Activated CD8-positive, alpha-beta memory T cell treated with anti-CD3 and anti-CD28 coated beads, Interleukin-2, amount 10 ng/mL, durations not matched to agents 7 days and 5 days (primary cell): ENCODE data around the gene CHID1. TPM values are rescaled to one million over a fixed set of nuclear protein-coding genes. Genes with fewer than 3 reads are reported as not detected.

ENCODE experiments used
- ATAC-seq: fragments of 150-1000 bp; cut with Tn5 transposase; one replicate; pipeline ENCODE4 v1.10.0; 2021; ENCODE audit warnings: moderate library complexity
- CTCF ChIA-PET: fragments of 350-600 bp; sonication (Branson Sonifier 250); formaldehyde crosslinking; loops from one replicate; lab custom pipeline; 2021; ENCODE audit warnings: antibody characterized with exemption; lab: Charles Lee
- DNase-seq: peaks from one replicate; pipeline ENCODE4 v3.0.0-alpha.2; 2020
- H3K27ac Mint-ChIP-seq: one replicate; pipeline ENCODE4 v1.8.0; 2021; ENCODE audit warnings: mild to moderate bottlenecking, mixed read lengths
- H3K27me3 Mint-ChIP-seq: one replicate; pipeline ENCODE4 v1.8.0; 2021; ENCODE audit warnings: mixed read lengths
- H3K36me3 Mint-ChIP-seq: one replicate; pipeline ENCODE4 v1.8.0; 2021; ENCODE audit warnings: mild to moderate bottlenecking, mixed read lengths
- H3K4me1 Mint-ChIP-seq: one replicate; pipeline ENCODE4 v1.8.0; 2021; ENCODE audit warnings: mixed read lengths
- H3K4me3 Mint-ChIP-seq: one replicate; pipeline ENCODE4 v1.8.0; 2021; ENCODE audit warnings: mild to moderate bottlenecking, moderate library complexity, mixed read lengths
- H3K9me3 Mint-ChIP-seq: one replicate; pipeline ENCODE4 v1.8.0; 2022; ENCODE audit warnings: low read depth, mixed read lengths
- total RNA-seq, 2 experiments: library from RNA; stranded (reverse); gene quantifications; one replicate each; pipeline ENCODE4 v1.2.3, GENCODE V29; 2021

Gene CHID1
- total RNA-seq, 2 experiments from 2014 or later = 46.8 to 59.4 TPM

DNA sequence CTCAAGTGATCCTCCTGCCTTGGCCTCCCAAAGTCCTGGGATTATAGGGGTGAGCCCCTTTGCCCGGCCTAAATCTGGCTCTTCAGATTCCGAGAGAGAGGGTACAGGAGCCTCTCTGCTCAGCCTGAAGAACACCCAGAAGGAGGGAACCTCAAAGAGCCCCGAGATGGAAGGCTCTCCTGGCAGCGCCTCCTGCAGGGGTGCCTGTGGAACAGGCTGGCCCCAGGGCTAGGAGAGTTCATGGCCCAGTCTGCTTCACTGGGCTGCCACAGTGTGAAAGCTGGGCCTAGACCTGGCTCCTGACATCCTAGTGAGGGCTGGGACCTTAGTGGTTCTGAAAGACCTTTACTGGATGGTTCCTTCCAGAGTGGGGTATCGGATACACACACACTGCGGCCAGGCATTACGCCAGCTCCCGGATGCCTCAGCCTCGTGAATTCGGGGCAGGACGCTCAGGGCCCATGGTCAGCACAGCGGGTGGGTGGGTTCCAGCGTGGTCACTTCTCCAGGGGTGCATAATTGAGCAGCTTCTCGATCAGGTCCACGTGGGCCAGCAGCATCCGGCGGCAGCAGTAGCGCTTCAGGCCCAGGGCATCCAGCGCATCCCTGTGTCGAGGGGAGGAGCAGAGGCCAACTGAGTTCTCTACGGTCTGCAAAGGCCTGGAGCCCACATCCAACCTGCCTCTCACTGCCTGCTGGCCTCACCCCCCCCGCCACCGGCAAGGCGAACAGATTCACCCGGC lies 70.6 kb downstream of the CHID1 start:
- H3K27me3 Mint-ChIP-seq = no peaks in the 10 kb centered on the region
- ATAC-seq = no peak
- no peak for DNase-seq
- H3K36me3 Mint-ChIP-seq = peaks cover 7% of the 10 kb centered on the region
- no peak overlapping the region for H3K27ac Mint-ChIP-seq
- no peaks in the 10 kb centered on the region for H3K9me3 Mint-ChIP-seq
- H3K4me3 Mint-ChIP-seq = peak overlapping the region; percentile 86
- H3K4me1 Mint-ChIP-seq = peaks cover 24% of the 10 kb centered on the region
- CTCF ChIA-PET = interaction anchor here (0.9 to 1.1 kb wide), 2 partner anchors 8 to 23 kb away, joined by 3 read pairs; no protein-coding TSS in a partner anchor

DNA sequence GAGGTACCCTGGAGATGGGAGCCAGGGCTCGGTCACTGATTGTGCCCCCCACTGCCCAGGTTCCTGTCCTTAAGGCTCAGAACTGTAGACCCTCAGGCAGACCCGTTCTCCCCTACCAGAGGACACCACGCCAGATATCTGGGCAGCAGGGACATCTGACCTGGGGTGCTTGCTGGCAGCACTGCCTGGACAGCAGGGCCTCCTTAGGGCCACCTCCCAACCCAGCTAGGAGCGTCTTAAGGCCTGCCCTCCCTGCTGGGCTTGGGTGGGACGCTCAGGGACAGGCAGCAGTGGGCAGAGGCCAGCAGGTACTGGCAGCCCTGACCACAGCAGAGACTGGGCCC lies 71.4 kb downstream of the CHID1 start:
- ATAC-seq = no peak
- Mint-ChIP-seq H3K27ac (no peak overlapping the region), H3K9me3 (no peaks in the 10 kb centered on the region), H3K27me3 (no peaks in the 10 kb centered on the region), H3K4me3 (no peak overlapping the region), H3K36me3 (peaks cover 7% of the 10 kb centered on the region), H3K4me1 (peaks cover 25% of the 10 kb centered on the region)
- DNase-seq = no peak
- CTCF ChIA-PET = no interaction called here

DNA sequence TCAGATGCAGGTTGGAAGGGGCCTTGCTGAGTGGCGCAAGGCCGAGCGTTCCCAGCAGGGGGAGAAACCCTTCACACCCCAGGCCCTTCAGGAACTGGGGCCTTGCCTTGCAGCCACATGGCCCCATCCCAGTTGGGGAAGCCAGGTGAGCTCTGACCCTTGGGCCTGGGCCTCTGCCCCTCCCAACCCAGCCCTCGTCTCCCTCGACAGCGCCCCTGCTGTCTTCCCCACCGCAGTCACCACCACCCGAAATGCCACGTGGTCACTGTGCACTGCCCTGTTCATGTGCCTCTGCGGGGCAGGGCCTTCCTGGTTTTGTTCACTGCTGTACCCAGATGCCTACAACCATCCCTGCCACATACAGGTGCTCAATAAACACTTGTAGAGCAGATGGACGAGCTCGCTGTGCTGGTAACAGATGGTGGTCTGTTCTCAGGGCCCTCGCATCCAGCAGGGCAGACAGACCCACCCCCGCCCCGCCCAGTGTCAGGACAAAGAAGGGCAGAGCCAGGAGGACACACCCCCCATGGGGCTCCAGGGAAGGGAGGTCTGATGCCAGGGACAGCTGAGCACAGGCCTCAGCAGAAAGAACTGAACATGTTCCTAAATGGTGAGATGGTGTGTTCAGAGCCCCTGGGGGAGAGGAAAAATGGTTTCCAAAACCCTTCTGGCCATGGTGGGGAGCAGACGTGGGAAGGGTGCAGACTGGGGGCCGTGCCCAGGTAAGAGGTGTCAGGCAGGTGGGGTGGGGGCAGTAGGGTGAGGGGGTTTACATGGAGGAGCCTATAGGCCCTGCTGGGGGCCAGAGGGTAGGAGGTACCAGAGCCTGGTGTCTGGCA lies 72.0 kb downstream of the CHID1 start:
- CTCF ChIA-PET = interaction anchor here (0.9 kb wide), 1 partner anchor 11 kb away, joined by 3 read pairs; the partner anchor contains the start of gene CRACR2B
- ATAC-seq = no peak
- Mint-ChIP-seq H3K9me3 (no peaks in the 10 kb centered on the region), H3K27me3 (no peaks in the 10 kb centered on the region), H3K4me3 (no peak overlapping the region), H3K27ac (no peak overlapping the region), H3K4me1 (peaks cover 25% of the 10 kb centered on the region), H3K36me3 (peaks cover 7% of the 10 kb centered on the region)
- no peak for DNase-seq

DNA sequence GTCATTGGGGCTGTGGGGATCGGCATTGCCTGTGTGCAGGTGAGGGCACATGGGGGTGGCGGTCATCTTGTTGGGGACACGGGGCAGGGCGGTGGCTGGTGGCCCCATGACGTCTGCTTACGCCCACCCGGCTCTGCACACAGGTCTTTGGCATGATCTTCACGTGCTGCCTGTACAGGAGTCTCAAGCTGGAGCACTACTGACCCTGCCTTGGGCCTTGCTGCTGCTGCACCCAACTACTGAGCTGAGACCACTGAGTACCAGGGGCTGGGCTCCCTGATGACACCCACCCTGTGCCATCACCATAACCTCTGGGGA lies 72.7 kb downstream of the CHID1 start:
- ATAC-seq (no peak), DNase-seq (no peak)
- CTCF ChIA-PET = interaction anchor here (0.9 to 1.0 kb wide), 2 partner anchors 9 to 10 kb away, joined by 3 read pairs; partner anchors contain the start of gene CRACR2B
- peaks cover 24% of the 10 kb centered on the region for H3K4me1 Mint-ChIP-seq
- no peak overlapping the region for H3K27ac Mint-ChIP-seq
- no peak overlapping the region for H3K4me3 Mint-ChIP-seq
- no peaks in the 10 kb centered on the region for H3K27me3 Mint-ChIP-seq
- no peaks in the 10 kb centered on the region for H3K9me3 Mint-ChIP-seq
- H3K36me3 Mint-ChIP-seq = peaks cover 7% of the 10 kb centered on the region

DNA sequence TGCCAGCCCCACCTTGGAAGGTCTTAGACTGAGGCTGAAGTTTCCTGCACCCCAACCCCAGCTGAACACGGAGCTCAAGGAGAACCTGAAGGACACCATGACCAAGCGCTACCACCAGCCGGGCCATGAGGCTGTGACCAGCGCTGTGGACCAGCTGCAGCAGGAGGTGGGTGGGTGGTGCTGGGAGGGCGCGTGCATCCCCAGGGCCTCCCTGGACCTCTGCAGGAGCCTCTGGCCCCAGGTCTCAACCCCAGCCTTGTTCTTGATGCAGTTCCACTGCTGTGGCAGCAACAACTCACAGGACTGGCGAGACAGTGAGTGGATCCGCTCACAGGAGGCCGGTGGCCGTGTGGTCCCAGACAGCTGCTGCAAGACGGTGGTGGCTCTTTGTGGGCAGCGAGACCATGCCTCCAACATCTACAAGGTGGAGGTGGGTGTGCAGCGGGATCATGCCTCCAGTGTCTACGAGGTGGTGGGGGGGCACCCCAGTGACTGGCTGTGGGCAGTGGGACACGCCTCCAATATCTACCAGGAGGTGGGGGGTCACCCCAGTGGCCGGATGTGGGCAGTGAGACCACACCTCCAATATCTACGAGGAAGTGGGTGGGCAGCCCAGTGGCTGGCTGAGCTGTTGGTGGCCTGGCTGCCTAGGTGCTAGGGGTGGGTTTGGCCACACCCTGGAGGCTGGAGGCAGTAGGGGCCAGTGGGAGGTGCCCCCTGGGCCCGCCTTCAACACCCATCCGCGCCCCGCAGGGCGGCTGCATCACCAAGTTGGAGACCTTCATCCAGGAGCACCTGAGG lies 73.2 kb downstream of the CHID1 start:
- no peak overlapping the region for H3K27ac Mint-ChIP-seq
- H3K4me1 Mint-ChIP-seq = peaks cover 24% of the 10 kb centered on the region
- ATAC-seq (no peak), DNase-seq (no peak)
- H3K27me3 Mint-ChIP-seq = peaks cover under 1% of the 10 kb centered on the region
- no peak overlapping the region for H3K4me3 Mint-ChIP-seq
- no peaks in the 10 kb centered on the region for H3K9me3 Mint-ChIP-seq
- H3K36me3 Mint-ChIP-seq = peaks cover 7% of the 10 kb centered on the region
- CTCF ChIA-PET = interaction anchor here (1.0 kb wide), 1 partner anchor 10 kb away, joined by 3 read pairs; no protein-coding TSS in a partner anchor

DNA sequence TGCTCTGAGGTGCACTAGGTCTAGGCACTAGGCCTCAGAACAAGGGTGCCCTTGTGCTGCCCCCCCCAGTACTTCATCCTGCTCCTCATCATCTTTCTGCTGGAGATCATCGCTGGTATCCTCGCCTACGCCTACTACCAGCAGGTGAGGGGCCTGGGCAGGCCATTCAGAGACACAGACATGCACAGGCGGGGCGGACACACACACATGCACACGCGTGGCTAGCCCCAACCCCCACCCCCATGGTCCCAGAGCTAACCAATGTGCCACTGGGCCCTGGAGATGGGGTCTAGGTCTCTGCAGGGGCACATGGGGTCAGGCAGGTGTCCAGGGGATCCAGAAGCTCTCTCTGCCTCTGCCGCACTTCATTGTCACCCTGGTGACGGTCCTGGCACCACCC lies 73.9 kb downstream of the CHID1 start:
- no peak overlapping the region for H3K4me3 Mint-ChIP-seq
- CTCF ChIA-PET = interaction anchor here (0.7 kb wide), 1 partner anchor 29 kb away, joined by 3 read pairs; no protein-coding TSS in a partner anchor
- ATAC-seq (no peak), DNase-seq (no peak)
- no peak overlapping the region for H3K27ac Mint-ChIP-seq
- H3K27me3 Mint-ChIP-seq = peaks cover 7% of the 10 kb centered on the region
- H3K4me1 Mint-ChIP-seq = peaks cover 27% of the 10 kb centered on the region
- H3K9me3 Mint-ChIP-seq = no peaks in the 10 kb centered on the region
- peaks cover 7% of the 10 kb centered on the region for H3K36me3 Mint-ChIP-seq

DNA sequence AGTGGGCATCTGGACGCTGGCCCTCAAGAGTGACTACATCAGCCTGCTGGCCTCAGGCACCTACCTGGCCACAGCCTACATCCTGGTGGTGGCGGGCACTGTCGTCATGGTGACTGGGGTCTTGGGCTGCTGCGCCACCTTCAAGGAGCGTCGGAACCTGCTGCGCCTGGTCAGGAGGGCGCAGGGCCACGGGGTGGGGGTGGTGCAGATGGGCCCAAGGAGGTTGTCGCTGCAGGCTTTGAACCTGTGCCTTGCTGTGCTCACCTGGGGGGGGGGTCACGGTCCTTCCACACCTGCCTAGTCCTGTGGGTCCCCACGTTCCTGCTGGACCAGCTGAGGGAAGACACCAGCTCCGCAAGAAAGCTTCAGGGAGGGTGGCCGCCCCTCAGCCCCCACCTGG lies 74.3 kb downstream of the CHID1 start:
- H3K27ac Mint-ChIP-seq = no peak overlapping the region
- DNase-seq = no peak
- peaks cover 7% of the 10 kb centered on the region for H3K36me3 Mint-ChIP-seq
- peaks cover 11% of the 10 kb centered on the region for H3K27me3 Mint-ChIP-seq
- H3K4me1 Mint-ChIP-seq = peaks cover 26% of the 10 kb centered on the region
- no peak for ATAC-seq
- no peaks in the 10 kb centered on the region for H3K9me3 Mint-ChIP-seq
- no peak overlapping the region for H3K4me3 Mint-ChIP-seq
- CTCF ChIA-PET = interaction anchor here (0.7 kb wide), 1 partner anchor 28 kb away, joined by 3 read pairs; no protein-coding TSS in a partner anchor

DNA sequence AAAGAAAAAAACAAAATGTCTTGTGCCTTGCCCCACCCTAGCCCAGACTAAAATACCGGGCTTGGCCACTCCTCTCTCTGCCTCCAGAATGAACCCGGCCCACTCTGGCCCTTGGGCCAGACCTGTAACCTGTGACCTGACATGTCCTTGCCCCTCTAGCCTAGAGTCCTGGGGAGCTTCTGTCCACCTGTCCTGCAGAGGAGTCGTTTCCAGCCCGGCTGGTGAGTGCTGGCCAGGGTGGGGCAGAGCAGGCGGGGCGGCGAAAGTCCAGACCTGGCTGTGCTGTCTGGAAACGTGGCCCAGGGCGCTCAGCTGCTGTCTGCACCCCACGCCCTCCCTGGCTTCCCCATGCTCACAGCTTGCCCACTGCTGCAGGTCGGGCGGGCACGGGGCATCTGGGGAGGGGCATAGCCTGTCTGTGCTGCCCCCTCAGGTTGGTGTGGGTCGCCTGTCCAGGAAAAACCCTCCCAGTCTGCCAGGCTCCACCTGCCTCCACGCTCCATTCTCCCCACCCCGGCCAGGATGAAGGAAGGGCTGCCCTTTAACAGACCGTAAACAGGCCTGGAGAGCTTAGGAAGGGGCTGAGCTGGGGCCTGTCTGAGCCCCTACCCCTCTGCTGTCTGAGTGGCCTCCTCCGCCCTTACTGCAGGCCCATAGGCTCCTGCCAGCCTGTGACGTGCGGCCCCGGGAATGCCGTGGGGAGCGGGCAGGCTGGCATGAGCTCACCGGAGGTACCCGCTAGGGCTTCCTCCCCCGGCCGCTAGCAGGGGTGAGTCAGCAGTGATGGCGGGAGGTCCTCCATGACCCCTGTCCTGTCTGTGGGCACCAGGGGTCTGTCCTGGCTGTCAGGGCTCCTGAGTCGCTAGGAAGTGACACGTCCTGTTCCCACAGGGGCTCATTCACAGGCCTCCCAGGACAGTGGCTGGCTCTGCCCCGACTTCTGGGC lies 76.0 kb downstream of the CHID1 start:
- Mint-ChIP-seq H3K36me3 (no peaks in the 10 kb centered on the region), H3K9me3 (no peaks in the 10 kb centered on the region), H3K4me1 (peaks cover 21% of the 10 kb centered on the region), H3K27ac (no peak overlapping the region), H3K27me3 (peaks cover 23% of the 10 kb centered on the region), H3K4me3 (peak overlapping the region; percentile 48)
- no peak for DNase-seq
- CTCF ChIA-PET = interaction anchor here (1.1 to 3.4 kb wide), 3 partner anchors 9 to 13 kb away, joined by 3 to 13 read pairs (median 3); no protein-coding TSS in a partner anchor
- no peak for ATAC-seq

DNA sequence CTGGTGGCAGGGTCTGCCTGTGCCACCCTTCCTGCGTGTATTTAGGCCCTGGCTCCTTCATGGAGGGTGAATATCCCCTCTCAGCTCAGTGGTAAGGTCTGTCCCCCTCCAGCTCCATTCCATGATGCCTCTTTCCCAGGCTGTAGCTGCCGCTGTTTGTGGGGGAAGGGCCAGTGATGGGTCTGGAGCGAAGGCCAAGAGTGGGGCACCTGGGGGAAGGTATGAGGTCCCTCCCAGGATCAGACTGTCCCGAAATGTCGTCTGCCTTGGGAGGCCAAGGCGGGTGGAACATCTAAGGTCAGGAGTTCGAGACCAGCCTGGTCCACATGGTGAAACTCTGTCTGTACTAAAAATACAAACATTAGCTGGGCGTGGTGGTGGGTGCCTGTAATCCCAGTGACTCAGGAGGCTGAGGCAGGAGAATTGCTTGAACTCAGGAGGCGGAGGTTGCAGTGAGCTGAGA lies 76.7 kb downstream of the CHID1 start:
- no peaks in the 10 kb centered on the region for H3K9me3 Mint-ChIP-seq
- H3K4me3 Mint-ChIP-seq = peak overlapping the region; percentile 48
- H3K36me3 Mint-ChIP-seq = no peaks in the 10 kb centered on the region
- DNase-seq (no peak), ATAC-seq (no peak)
- H3K27ac Mint-ChIP-seq = no peak overlapping the region
- peaks cover 25% of the 10 kb centered on the region for H3K4me1 Mint-ChIP-seq
- CTCF ChIA-PET = interaction anchor here (1.1 to 3.4 kb wide), 2 partner anchors 9 to 14 kb away, joined by 3 to 13 read pairs; no protein-coding TSS in a partner anchor
- H3K27me3 Mint-ChIP-seq = peaks cover 31% of the 10 kb centered on the region

DNA sequence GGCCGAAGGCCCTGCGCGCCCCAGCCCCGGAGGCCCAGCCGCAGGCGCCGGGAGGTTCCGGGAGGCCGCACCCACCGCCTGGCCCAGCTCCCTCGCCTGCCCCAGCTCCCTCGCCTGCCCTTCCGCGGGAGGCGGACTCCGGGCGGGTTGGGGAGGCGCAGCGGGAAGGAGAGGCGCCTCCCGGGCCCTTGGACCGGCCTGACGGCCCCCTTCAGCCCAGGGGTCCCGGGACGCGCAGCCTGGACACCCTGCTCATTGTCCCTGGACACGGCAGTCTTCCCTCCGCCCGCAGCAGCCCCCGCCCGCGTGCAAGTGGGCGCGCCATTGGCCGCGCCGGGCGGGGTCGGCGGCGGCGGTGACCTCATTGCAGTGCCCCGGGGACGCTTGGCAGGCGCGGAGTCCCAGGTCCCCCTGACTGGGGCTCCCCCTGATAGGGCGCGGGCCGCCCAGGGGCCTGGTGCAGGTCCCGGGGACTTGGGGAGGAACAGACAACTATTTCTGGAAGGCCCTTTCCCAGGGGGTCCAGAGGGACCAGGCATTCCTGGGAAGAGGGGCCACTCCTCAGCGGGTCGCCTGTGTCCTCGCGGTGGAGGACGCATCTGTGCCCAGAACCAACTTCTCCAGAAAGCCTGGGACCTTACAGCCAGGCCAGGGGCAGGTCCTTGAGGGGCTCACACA lies 77.4 kb downstream of the CHID1 start:
- CTCF ChIA-PET = interaction anchor here (1.0 to 3.4 kb wide), 4 partner anchors 9 to 24 kb away, joined by 3 to 13 read pairs (median 8); partner anchors contain the start of genes POLR2L and TSPAN4
- Mint-ChIP-seq H3K4me1 (peaks cover 25% of the 10 kb centered on the region), H3K36me3 (no peaks in the 10 kb centered on the region), H3K4me3 (peak overlapping the region; percentile 48), H3K9me3 (no peaks in the 10 kb centered on the region), H3K27me3 (peaks cover 36% of the 10 kb centered on the region), H3K27ac (no peak overlapping the region)
- ATAC-seq (peak; percentile 24), DNase-seq (peak; percentile 59)

DNA sequence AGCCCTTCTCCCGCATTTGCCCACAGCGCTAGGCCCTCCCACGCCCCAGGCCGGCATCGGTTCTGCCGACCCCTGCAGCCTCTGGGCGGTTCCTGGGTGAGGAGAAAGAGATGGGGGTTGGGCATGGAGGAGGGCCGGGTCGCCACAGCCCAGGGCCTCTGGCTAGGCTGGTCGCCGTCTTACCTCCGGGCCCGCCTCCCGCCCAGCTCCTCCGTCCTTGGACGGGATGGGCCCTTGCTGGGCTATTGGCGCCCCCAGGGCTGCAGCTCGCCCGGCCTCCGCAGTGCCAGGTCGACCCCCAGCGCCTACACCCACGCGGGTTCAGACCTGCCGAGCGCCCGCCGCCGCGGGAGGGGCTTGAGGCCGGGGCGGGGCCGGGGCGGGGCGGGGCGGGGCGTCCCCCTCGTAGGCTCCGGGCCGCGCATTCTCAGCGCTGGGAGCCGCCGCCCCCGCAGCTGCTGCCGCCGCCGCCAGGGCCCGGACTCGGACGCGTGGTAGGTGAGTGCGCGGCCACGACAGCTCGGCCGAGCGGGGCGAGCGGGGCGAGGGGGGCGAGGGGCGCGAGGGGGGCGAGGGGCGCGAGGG lies 78.0 kb downstream of the CHID1 start, which contains the start of gene CD151:
Gene CD151, plus strand, starts transcription at position 424 of the 585 bp plus-strand sequence. CDS start 3,118 bp downstream, outside the sequence.
- no peak within 1 kb of the TSS for H3K27ac Mint-ChIP-seq
- no peaks in the 10 kb centered on the region for H3K36me3 Mint-ChIP-seq
- peaks cover 41% of the 10 kb centered on the region for H3K27me3 Mint-ChIP-seq
- peak; percentile 63 for ATAC-seq
- peaks cover 31% of the 10 kb centered on the region for H3K4me1 Mint-ChIP-seq
- CTCF ChIA-PET = interaction anchor here (1.0 to 3.4 kb wide), 4 partner anchors 10 to 28 kb away, joined by 3 to 13 read pairs (median 8); partner anchors contain the start of genes PIDD1, POLR2L and TSPAN4
- peak; percentile 51 for DNase-seq
- H3K9me3 Mint-ChIP-seq = no peaks in the 10 kb centered on the region
- peak within 1 kb of the TSS; percentile 48 for H3K4me3 Mint-ChIP-seq
